ENCODE data around the gene ZSCAN20.

Gene ZSCAN20

GRCh38 chr1:33441088-33441745 lies 31.2 kb upstream of the ZSCAN20 start:
- peaks cover 26% of the 10 kb centered on the region for H3K27me3 ChIP-seq (ENCODE audit: control insufficient read depth, low read length)
- no peaks in the 10 kb centered on the region for H3K4me1 ChIP-seq (ENCODE audit: control insufficient read depth, low read length)
- H3K9me2 ChIP-seq (replicated peaks; ENCODE audit: control insufficient read depth, low read length): no peaks in the 10 kb centered on the region
- no peak overlapping the region for H3K27ac ChIP-seq (ENCODE audit: low read depth, low read length)
- H3K9me3 ChIP-seq (ENCODE audit: control insufficient read depth, insufficient read depth, low read length): no peaks in the 10 kb centered on the region
- no peaks in the 10 kb centered on the region for H4K20me1 ChIP-seq (ENCODE audit: control insufficient read depth, insufficient read depth, low read depth, low read length)
- H3K36me3 ChIP-seq (ENCODE audit: control insufficient read depth, low read length): no peaks in the 10 kb centered on the region
- TF ChIP-seq CTCF (IDR thresholded peaks at IDR 0.05; ENCODE audit: low read depth, low read length, poor library complexity, severe bottlenecking) (no peak), EZH2phosphoT487 (IDR thresholded peaks at IDR 0.05; ENCODE audit: borderline replicate concordance, low read length) (no peak)
- no peaks in the 10 kb centered on the region for H3F3A ChIP-seq (ENCODE audit: control insufficient read depth, insufficient read depth)
- H3K79me2 ChIP-seq (ENCODE audit: control insufficient read depth, low read length): no peaks in the 10 kb centered on the region
- H3K4me2 ChIP-seq (ENCODE audit: low read length): no peak overlapping the region
- no peak overlapping the region for H3K4me3 ChIP-seq (ENCODE audit: low read length)

GRCh38 chr1:33442141-33442540 lies 30.3 kb upstream of the ZSCAN20 start:
- Histone ChIP-seq H3K27ac (ENCODE audit: low read depth, low read length) (no peak overlapping the region), H3F3A (ENCODE audit: control insufficient read depth, insufficient read depth) (no peaks in the 10 kb centered on the region), H3K36me3 (ENCODE audit: control insufficient read depth, low read length) (no peaks in the 10 kb centered on the region), H4K20me1 (ENCODE audit: control insufficient read depth, insufficient read depth, low read depth, low read length) (no peaks in the 10 kb centered on the region), H3K4me3 (ENCODE audit: low read length) (no peak overlapping the region), H3K4me1 (ENCODE audit: control insufficient read depth, low read length) (no peaks in the 10 kb centered on the region), H3K9me3 (ENCODE audit: control insufficient read depth, insufficient read depth, low read length) (no peaks in the 10 kb centered on the region), H3K27me3 (ENCODE audit: control insufficient read depth, low read length) (peaks cover 24% of the 10 kb centered on the region), H3K9me2 (replicated peaks; ENCODE audit: control insufficient read depth, low read length) (no peaks in the 10 kb centered on the region), H3K4me2 (ENCODE audit: low read length) (no peak overlapping the region), H3K79me2 (ENCODE audit: control insufficient read depth, low read length) (no peaks in the 10 kb centered on the region)
- TF ChIP-seq CTCF (IDR thresholded peaks at IDR 0.05; ENCODE audit: low read depth, low read length, poor library complexity, severe bottlenecking): no peak
- no peak for TF ChIP-seq EZH2phosphoT487 (IDR thresholded peaks at IDR 0.05; ENCODE audit: borderline replicate concordance, low read length)

GRCh38 chr1:33443080-33443704 lies 29.3 kb upstream of the ZSCAN20 start:
- H3K4me1 ChIP-seq (ENCODE audit: control insufficient read depth, low read length): no peaks in the 10 kb centered on the region
- H3K27ac ChIP-seq (ENCODE audit: low read depth, low read length): no peak overlapping the region
- H3K4me2 ChIP-seq (ENCODE audit: low read length): no peak overlapping the region
- peaks cover 28% of the 10 kb centered on the region for H3K27me3 ChIP-seq (ENCODE audit: control insufficient read depth, low read length)
- H3K9me3 ChIP-seq (ENCODE audit: control insufficient read depth, insufficient read depth, low read length): no peaks in the 10 kb centered on the region
- no peaks in the 10 kb centered on the region for H4K20me1 ChIP-seq (ENCODE audit: control insufficient read depth, insufficient read depth, low read depth, low read length)
- TF ChIP-seq CTCF (IDR thresholded peaks at IDR 0.05; ENCODE audit: low read depth, low read length, poor library complexity, severe bottlenecking) (no peak), EZH2phosphoT487 (IDR thresholded peaks at IDR 0.05; ENCODE audit: borderline replicate concordance, low read length) (no peak)
- no peaks in the 10 kb centered on the region for H3F3A ChIP-seq (ENCODE audit: control insufficient read depth, insufficient read depth)
- H3K4me3 ChIP-seq (ENCODE audit: low read length): no peak overlapping the region
- no peaks in the 10 kb centered on the region for H3K79me2 ChIP-seq (ENCODE audit: control insufficient read depth, low read length)
- H3K9me2 ChIP-seq (replicated peaks; ENCODE audit: control insufficient read depth, low read length): no peaks in the 10 kb centered on the region
- no peaks in the 10 kb centered on the region for H3K36me3 ChIP-seq (ENCODE audit: control insufficient read depth, low read length)
